Left cardiac atrium (tissue), 4 donors: ENCODE data around the gene LRRC17. TPM values are rescaled to one million over a fixed set of nuclear protein-coding genes. Genes with fewer than 3 reads are reported as not detected.

Source experiments
- ATAC-seq, 2 donors: fragments of 200-7000 bp; cut with Tn5 transposase; one replicate each; pipeline ENCODE4 v1.9.1; 2020; ENCODE audit warnings: mild to moderate bottlenecking in 2 of 2, moderate library complexity in 2 of 2
- DNase-seq: peaks from one replicate; pipeline ENCODE4 v3.0.0-alpha.2; 2020
- intact Hi-C, 2 donors: fragments of 100-400 bp; cut with DNase I; formaldehyde crosslinking; loops; one replicate each; pipeline versions ENCODE4 v1.14.1 to v1.15.1; 2022 to 2023
- total RNA-seq, 2 donors: library from RNA; stranded (reverse); fragmentation: NEBNext Ultra II Directional; extraction: Animal tissue kit (Norgen Biotek cat#: 25700); gene quantifications; one replicate each; pipeline ENCODE4 v1.2.1, GENCODE V29; 2021
- donor health status: DM: no; HTN: yes; CAD: no.
- donor health status: DM: no; HTN: yes; CAD: no; lungs with severe emphysema.
- donor health status: DM: yes; HTN: yes; CAD: no.
- donor health status: Dilated cardiomyopathy.

Gene LRRC17
- total RNA-seq, 2 donors from 2014 or later = 2.5 to 5.9 TPM

GRCh38 chr7:102978284-102978683, 65.5 kb downstream of the LRRC17 start:
- DNase-seq = peak; percentile 65
- intact Hi-C loops = no loop called here
- peak in 1 of 2 donors; percentile 74 for ATAC-seq

DNA sequence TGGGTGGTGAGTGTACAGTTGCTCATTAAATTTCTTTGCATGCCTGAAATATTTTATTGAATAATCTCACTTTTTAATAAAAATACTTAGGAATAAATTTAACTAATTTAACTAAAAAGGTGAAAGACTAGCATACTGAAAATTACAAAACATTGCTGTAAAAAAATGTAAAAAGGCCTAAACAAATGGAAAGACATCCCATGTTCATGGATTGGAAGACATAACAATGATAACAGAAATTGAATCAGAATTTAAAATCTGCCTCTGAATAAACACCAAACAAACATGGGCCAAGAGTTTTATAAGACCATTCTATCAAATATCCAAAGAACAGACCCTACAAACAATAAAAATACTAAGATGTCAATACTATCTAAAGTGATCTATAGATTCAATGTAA, 66.9 kb downstream of the LRRC17 start:
- ATAC-seq = no peak
- DNase-seq = no peak
- intact Hi-C loops = no loop called here

DNA sequence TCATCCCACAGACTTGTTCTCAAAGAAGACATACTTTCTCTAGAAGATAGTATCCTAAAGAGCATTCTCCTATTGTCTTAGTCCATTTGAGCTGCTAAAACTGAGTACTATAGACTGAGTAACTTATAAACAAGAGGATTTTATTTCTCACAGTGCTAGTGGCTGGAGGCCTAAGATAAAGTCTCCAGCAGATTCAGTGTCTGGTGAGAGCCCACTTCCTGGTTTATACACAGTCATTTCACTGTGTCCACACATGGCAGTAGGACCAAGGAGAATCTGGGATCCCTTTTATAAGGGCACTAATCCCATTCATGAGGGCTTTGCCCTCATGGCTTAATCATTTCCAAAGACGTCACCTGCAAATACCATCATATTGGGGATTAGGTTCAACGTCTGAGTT, 68.7 kb downstream of the LRRC17 start:
- ATAC-seq (no peak), DNase-seq (no peak)
- intact Hi-C loops = no loop called here

GRCh38 chr7:102982235-102982634, 69.4 kb downstream of the LRRC17 start:
- intact Hi-C loops = no loop called here
- ATAC-seq (no peak), DNase-seq (no peak)

DNA sequence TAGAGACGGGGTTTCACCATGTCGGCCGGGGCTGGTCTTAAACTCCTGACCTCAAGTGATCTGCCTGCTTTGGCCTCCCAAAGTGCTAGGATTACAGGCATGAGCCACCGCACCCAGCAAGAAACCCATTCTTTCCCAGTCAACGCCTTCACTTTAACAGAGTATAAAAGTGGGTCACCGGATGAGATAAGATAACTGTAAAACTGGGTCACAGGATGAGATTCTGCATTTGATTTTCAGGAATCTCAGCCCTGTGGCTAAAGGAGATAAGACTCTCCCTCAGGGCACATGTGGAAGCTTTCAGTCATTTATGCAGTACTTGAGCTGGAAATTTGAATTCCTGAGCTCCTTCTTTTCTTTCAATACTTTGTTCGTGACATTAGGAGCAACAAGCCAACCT, 70.8 kb downstream of the LRRC17 start:
- intact Hi-C loops = no loop called here
- ATAC-seq (peak; percentile 30 to 49), DNase-seq (no peak)

DNA sequence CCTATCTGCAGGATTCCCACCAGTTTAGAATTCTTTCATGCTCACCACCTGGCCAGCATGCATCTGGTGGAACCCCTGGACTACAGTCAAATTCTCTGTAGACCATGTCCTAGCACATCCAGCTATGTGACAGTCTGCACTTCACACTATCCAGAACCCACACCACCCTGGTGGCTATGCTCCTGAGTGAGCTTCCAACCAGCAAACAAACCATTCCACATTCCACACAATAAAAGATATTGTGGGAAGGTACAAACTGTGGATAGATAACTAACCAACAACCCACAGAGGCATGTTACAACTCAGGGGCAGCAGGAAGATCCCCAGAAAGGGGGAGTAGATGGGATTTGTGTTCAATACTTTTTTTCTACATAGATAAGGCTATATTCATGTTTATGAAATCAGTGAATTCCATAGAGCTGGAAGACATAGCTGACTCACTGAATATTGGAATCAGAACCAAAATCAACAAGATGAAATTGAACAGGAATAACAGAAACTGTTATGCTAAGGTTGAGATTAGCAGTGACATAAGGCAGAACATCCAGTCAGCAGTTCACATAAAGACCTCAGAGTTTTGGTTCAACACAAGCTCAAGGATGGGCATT, 72.5 kb downstream of the LRRC17 start:
- intact Hi-C loops = no loop called here
- DNase-seq (no peak), ATAC-seq (peak in 1 of 2 donors; percentile 39)

DNA sequence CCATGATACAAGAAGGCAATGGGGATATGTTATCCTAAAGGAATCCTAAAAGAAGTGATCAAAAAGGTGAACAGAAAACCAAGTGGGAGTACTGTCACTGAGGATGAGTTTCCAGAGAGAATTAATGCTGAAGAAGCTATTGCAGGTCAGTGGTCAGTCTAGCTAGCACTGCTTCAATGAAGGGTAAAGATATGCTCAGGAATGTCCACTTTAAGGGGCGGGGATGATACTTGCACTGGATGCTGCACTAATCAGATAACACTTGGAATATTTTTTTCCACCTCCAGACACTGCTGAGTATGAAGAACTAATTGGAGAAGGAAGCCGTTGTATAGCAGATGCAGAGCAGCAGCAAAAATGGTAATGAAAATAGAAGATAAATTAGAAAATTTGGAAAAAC, 75.3 kb downstream of the LRRC17 start:
- no peak for ATAC-seq
- intact Hi-C loops = no loop called here
- DNase-seq = no peak

DNA sequence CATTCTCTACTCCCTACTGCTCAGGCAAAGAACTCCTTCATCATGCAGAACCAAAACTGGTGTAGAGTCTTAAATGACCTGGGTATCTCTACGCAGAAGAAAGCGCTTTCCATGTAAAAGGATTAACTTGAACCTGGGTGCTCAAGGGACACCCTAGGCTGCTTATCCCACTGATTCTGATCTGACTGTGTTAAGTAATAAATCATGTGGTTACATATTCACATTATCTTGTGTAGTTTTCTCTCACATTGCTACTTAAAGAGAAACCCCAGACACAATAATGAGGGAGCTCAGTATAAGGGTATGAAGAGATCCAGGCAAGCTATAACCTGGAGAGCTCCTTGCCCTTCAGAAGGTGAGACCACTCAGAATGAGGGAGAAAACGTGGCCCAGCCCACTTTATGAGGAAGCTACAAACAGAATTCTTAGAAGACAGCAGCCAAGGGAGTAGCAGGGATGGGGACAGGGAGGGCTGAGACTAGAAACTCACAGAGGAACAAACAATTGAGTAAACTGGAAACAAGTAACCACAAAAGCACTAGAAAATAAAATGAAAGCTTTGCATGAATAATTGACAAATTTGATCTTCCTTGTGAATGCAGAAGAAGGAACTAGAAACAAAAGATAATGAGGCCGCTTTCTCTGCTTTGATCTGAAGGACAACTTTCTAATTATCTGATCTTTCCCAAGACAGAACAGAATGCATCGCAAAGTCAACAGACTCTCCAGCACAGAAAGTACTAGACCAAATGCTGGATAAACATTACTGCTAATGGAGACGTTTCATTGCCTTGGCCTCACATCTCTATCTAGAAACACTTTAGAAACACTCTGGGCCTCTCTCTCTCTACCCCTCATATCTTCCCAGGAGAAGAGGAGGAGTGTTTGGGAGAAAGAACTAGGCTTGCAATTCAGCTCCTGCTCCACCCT, 76.1 kb downstream of the LRRC17 start:
- ATAC-seq (no peak), DNase-seq (no peak)
- intact Hi-C loops = no loop called here

GRCh38 chr7:102990642-102991041, 77.8 kb downstream of the LRRC17 start:
- no peak for DNase-seq
- intact Hi-C loops = no loop called here
- no peak for ATAC-seq

GRCh38 chr7:102991077-102991539, 78.3 kb downstream of the LRRC17 start:
- no peak for DNase-seq
- intact Hi-C loops = no loop called here
- no peak for ATAC-seq

- intact Hi-C loops = no loop called here
- peak in 1 of 2 donors; percentile 74 for ATAC-seq
- DNase-seq = no peak
Observed at GRCh38 chr7:102991540-102992214, 78.9 kb downstream of the LRRC17 start.

DNA sequence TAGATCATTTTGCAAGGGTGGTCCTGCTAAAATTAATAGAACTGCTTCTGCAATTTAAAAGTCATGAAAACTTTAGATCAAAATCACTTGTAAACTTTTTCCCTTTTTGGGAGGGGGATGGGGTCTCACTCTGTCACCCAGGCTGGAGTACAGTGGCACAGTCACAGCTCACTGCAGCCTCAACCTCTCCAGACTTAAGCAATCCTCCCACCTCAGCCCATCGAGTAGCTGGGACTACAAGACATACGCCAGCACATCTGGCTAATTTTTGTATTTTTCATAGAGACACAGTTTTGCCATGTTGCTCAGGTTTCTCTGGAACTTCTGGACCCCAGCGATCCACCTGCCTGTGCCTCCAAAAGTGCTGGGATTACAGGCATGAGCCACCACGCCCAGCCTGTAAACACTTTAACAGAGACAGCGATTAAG, 79.7 kb downstream of the LRRC17 start:
- ATAC-seq (peak in 1 of 2 donors; percentile 40), DNase-seq (no peak)
- intact Hi-C loops = no loop called here

DNA sequence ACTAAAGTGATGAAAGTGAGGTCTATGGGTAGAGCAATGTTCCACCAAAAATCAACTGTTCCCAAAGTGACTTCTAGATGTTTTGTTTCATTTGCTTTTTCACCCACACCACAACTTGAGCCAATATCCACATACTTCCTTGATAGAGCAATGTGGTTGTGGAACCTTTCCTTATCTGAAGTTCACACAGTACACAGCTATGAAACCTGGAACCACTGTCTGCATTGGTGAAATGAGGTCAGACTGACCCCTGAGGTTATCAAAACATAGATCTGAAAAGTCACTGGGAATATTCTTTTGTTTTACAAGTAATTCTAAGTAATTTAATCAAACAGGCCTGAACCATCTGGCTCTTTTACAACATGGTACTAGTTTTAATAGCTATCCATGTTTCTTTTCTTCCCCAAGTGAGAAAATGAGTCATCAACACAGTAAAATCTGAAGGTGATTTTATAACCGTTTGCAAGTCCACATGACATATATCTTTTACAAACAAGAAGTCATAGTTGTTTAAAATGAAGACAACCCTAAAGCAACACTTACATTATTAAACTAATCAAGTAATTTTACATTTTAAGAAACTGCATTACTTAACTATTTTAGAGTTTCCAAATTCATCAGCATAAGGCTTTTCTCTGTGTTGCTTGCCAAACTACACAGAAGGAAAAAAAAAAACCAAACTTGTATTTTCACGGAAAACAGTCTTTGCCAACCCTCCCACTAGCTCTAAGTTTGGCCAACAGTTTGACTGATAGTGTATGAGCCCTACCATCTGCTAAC, 80.3 kb downstream of the LRRC17 start:
- intact Hi-C loops = no loop called here
- no peak for DNase-seq

DNA sequence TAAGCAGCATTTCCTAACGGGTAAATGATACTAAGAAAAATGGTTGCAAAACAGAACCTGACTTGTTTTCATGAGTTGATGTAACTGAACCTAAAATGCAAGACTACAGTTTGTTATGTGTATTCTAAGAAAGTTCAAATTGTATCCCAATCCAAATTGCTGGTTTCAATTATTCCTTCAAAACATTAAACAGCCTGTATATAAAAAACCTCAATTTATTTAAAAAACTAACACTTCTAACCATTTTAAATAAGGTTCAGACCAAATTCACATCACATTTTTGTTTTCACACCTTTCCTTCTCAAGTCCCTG, 80.9 kb downstream of the LRRC17 start:
- no peak for DNase-seq
- no peak for ATAC-seq
- intact Hi-C loops = no loop called here

More for the DNA sequence above, 80.3 kb downstream of the LRRC17 start:
- peak; percentile 94 to 95 for ATAC-seq

DNA sequence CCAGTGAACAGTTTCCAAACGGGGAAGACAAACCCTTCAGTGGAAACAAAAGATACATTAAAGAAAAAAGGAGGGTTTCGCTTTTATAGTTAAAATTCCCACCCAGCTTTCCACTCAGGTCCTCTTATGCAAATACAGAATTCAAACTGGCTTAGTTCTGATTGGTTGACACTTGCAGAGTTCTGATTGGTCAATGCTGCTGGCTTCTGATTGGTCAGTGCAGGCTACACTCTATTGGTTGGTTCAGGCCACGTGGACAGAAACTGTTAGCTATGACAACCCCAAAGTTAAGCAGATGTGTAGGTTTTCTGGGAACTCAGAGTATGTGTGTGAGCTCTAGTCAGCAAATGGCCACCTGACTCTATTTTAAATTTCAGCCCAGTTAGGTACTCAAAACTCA, 81.8 kb downstream of the LRRC17 start:
- ATAC-seq = no peak
- intact Hi-C loops = no loop called here
- DNase-seq = no peak
